Measurements from ENCODE around the gene CRB3. TPM values are rescaled to one million over a fixed set of nuclear protein-coding genes. Genes with fewer than 3 reads are reported as not detected.
A peak's percentile ranks its signal among the peaks of the same experiment; 100 is the strongest.

The CRB3 gene
- total and polyA plus RNA-seq, 2 of the 13 experiments (the other 11 are each of a cell fraction or from before 2014, with no cell fraction given), result 10.6 to 25.6 TPM

DNA sequence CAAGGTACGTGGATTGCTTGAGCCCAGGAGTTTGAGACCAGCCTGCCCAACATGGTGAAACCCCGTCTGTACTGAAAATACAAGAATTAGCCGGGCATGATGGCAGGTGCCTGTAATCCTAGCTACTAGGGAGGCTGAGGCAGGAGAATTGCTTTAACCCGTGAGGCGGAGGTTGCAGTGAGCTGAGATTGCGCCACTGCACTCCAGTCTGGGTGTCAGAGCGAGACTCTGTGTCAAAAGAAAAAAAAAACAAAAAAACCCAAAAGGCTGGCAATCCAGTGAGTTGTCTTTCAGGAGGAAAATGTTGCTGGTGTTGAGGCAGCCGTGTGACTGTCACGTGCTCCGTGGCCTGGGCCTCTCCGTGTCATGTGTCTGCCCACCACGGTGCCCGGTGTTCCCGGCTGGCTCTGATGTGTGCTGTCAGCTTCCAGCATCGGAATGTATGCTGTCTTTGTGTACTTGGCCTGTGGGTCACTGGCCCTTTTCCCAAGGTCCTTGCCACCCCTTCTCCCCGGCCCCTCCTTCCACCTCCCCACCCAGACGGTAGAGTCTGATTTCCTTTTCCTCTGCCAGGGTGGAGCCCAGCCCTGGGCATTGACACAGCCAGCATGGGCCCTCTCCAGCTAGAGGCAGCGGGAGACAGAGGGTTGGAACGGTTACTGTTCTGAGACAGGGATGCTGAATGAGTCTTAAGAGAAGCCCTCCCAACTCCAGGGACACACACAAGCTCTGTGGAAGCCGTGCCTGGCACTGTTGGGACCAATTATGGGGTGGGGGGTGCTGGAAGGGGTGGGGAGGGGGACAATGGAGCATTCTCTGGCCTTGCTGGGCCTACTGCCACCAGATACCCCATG lies 45.3 kb downstream of the CRB3 start (continued):
- TF ChIP-seq SATB2 (CRISPR knock-in tag; IDR thresholded peaks at IDR 0.05) (peak; percentile 58; the same call in 1 of the 2 replicates), HDAC2 (CRISPR knock-in tag; IDR thresholded peaks at IDR 0.05) (peak; percentile 51; the same call in 1 of the 2 replicates), GATAD1 (CRISPR knock-in tag; IDR thresholded peaks at IDR 0.05) (peak; percentile 51), KDM5B (CRISPR knock-in tag; IDR thresholded peaks at IDR 0.05; ENCODE audit: borderline replicate concordance) (peak; percentile 61; the same call in 1 of the 2 replicates), ZNF607 (CRISPR knock-in tag; IDR thresholded peaks at IDR 0.05; ENCODE audit: borderline replicate concordance) (0 out of 2 replicates have a peak, but pooled peaks have one; percentile 51), ZNF350 (CRISPR knock-in tag; IDR thresholded peaks at IDR 0.05; ENCODE audit: borderline replicate concordance, low read depth) (peak; percentile 50; the same call in 1 of the 2 replicates), MYC (CRISPR knock-in tag; IDR thresholded peaks at IDR 0.05; ENCODE audit: borderline replicate concordance) (peak; percentile 33; the same call in 1 of the 2 replicates), THAP11 (CRISPR knock-in tag; IDR thresholded peaks at IDR 0.05) (peak; percentile 77), GPN1 (CRISPR knock-in tag; IDR thresholded peaks at IDR 0.05; ENCODE audit: borderline replicate concordance) (no peak), KDM1A (CRISPR knock-in tag; IDR thresholded peaks at IDR 0.05) (peak; percentile 26; the same call in 1 of the 2 replicates), RFX5 (IDR thresholded peaks at IDR 0.05; ENCODE audit: low read depth, low read length) (no peak), NR2F1 (CRISPR knock-in tag; IDR thresholded peaks at IDR 0.05) (peak; percentile 72 to 88; a peak in 3 of 4 replicates), HOXA7 (CRISPR knock-in tag; IDR thresholded peaks at IDR 0.05) (no peak), MXD4 (CRISPR knock-in tag; IDR thresholded peaks at IDR 0.05) (no peak), HDAC1 (CRISPR knock-in tag; IDR thresholded peaks at IDR 0.05) (peak; percentile 60; the same call in 1 of the 2 replicates)
- TF ChIP-seq, protein P1, sequence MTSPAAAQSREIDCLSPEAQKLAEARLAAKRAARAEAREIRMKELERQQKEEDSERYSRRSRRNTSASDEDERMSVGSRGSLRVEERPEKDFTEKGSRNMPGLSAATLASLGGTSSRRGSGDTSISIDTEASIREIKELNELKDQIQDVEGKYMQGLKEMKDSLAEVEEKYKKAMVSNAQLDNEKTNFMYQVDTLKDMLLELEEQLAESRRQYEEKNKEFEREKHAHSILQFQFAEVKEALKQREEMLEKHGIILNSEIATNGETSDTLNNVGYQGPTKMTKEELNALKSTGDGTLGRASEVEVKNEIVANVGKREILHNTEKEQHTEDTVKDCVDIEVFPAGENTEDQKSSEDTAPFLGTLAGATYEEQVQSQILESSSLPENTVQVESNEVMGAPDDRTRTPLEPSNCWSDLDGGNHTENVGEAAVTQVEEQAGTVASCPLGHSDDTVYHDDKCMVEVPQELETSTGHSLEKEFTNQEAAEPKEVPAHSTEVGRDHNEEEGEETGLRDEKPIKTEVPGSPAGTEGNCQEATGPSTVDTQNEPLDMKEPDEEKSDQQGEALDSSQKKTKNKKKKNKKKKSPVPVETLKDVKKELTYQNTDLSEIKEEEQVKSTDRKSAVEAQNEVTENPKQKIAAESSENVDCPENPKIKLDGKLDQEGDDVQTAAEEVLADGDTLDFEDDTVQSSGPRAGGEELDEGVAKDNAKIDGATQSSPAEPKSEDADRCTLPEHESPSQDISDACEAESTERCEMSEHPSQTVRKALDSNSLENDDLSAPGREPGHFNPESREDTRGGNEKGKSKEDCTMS (CRISPR knock-in tag; conservative IDR thresholded peaks at IDR 0.05), result no peak
- TF ChIP-seq, protein P2, sequence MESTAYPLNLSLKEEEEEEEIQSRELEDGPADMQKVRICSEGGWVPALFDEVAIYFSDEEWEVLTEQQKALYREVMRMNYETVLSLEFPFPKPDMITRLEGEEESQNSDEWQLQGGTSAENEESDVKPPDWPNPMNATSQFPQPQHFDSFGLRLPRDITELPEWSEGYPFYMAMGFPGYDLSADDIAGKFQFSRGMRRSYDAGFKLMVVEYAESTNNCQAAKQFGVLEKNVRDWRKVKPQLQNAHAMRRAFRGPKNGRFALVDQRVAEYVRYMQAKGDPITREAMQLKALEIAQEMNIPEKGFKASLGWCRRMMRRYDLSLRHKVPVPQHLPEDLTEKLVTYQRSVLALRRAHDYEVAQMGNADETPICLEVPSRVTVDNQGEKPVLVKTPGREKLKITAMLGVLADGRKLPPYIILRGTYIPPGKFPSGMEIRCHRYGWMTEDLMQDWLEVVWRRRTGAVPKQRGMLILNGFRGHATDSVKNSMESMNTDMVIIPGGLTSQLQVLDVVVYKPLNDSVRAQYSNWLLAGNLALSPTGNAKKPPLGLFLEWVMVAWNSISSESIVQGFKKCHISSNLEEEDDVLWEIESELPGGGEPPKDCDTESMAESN (CRISPR knock-in tag; conservative IDR thresholded peaks at IDR 0.05), result no peak
- TF ChIP-seq, protein P3, sequence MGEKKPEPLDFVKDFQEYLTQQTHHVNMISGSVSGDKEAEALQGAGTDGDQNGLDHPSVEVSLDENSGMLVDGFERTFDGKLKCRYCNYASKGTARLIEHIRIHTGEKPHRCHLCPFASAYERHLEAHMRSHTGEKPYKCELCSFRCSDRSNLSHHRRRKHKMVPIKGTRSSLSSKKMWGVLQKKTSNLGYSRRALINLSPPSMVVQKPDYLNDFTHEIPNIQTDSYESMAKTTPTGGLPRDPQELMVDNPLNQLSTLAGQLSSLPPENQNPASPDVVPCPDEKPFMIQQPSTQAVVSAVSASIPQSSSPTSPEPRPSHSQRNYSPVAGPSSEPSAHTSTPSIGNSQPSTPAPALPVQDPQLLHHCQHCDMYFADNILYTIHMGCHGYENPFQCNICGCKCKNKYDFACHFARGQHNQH (CRISPR knock-in tag; IDR thresholded peaks at IDR 0.05), result peak; percentile 54; the same call in 1 of the 2 replicates
- TF ChIP-seq, protein P4, sequence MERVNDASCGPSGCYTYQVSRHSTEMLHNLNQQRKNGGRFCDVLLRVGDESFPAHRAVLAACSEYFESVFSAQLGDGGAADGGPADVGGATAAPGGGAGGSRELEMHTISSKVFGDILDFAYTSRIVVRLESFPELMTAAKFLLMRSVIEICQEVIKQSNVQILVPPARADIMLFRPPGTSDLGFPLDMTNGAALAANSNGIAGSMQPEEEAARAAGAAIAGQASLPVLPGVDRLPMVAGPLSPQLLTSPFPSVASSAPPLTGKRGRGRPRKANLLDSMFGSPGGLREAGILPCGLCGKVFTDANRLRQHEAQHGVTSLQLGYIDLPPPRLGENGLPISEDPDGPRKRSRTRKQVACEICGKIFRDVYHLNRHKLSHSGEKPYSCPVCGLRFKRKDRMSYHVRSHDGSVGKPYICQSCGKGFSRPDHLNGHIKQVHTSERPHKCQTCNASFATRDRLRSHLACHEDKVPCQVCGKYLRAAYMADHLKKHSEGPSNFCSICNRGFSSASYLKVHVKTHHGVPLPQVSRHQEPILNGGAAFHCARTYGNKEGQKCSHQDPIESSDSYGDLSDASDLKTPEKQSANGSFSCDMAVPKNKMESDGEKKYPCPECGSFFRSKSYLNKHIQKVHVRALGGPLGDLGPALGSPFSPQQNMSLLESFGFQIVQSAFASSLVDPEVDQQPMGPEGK (CRISPR knock-in tag; IDR thresholded peaks at IDR 0.05), result peak; percentile 44; the same call in 1 of the 2 replicates
- TF ChIP-seq, protein P5, sequence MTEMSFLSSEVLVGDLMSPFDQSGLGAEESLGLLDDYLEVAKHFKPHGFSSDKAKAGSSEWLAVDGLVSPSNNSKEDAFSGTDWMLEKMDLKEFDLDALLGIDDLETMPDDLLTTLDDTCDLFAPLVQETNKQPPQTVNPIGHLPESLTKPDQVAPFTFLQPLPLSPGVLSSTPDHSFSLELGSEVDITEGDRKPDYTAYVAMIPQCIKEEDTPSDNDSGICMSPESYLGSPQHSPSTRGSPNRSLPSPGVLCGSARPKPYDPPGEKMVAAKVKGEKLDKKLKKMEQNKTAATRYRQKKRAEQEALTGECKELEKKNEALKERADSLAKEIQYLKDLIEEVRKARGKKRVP (CRISPR knock-in tag; IDR thresholded peaks at IDR 0.05), result peak in 1 of 2 experiments; percentile 34; a peak in 1 of 4 replicates

All from HepG2 (cell line).